ENCODE measurements around the gene TUBB2B. TPM values are rescaled to one million over a fixed set of nuclear protein-coding genes. Genes with fewer than 3 reads are reported as not detected.
"Not testable (repeated sequence)": the region's sequence is repeated elsewhere in the genome, so short reads cannot be mapped to it uniquely, and the experiment has no call there.

TUBB2B gene
- total and polyA plus RNA-seq, 7 donors, result 1.1 to 5.7 (median 3.4) TPM

- H3K4me1 ChIP-seq, result no peaks in the 10 kb centered on the region
- H3K36me3 ChIP-seq (ENCODE audit: insufficient read depth in 1 of 2, low read depth in 1 of 2), result no peaks in the 10 kb centered on the region
- DNase-seq (no peak), ATAC-seq (no peak)
- H3K9me3 ChIP-seq, result no peaks in the 10 kb centered on the region
- H3K27ac ChIP-seq, result no peak overlapping the region
- WGBS, 3 donors, result 84 to 97% (median 84%) methylated on average over 3 of the region's 3 CpGs
- no peak overlapping the region for H3K4me3 ChIP-seq
- H3K27me3 ChIP-seq (ENCODE audit: insufficient read depth in 3 of 3, low read length in 2 of 3), result no peaks in the 10 kb centered on the region
- TF ChIP-seq CTCF (IDR thresholded peaks at IDR 0.05), result no peak
- intact Hi-C loops (cut with DNase I), result no loop called here
Observed at GRCh38 chr6:3186974-3187382, 40.5 kb downstream of the TUBB2B start.

- WGBS, 3 donors, result 68 to 80% (median 75%) methylated on average over 4 of the region's 4 CpGs
Observed at GRCh38 chr6:3183066-3183465, 44.4 kb downstream of the TUBB2B start.

GRCh38 chr6:3181105-3181504 is 46.3 kb downstream of the TUBB2B start:
- WGBS, 3 donors, result 79 to 84% (median 80%) methylated on average over 2 of the region's 2 CpGs
- intact Hi-C loops (cut with DNase I), result no loop called here
- Histone ChIP-seq H3K27ac (no peak overlapping the region), H3K9me3 (no peaks in the 10 kb centered on the region), H3K4me3 (no peak overlapping the region), H3K36me3 (ENCODE audit: insufficient read depth in 1 of 2, low read depth in 1 of 2) (no peaks in the 10 kb centered on the region), H3K4me1 (no peaks in the 10 kb centered on the region), H3K27me3 (ENCODE audit: insufficient read depth in 3 of 3, low read length in 2 of 3) (no peaks in the 10 kb centered on the region)
- ATAC-seq (no peak), DNase-seq (no peak)
- no peak for TF ChIP-seq CTCF (IDR thresholded peaks at IDR 0.05)

More at GRCh38 chr6:3183066-3183465, 44.4 kb downstream of the TUBB2B start:
- Histone ChIP-seq H3K9me3 (no peaks in the 10 kb centered on the region), H3K36me3 (ENCODE audit: insufficient read depth in 1 of 2, low read depth in 1 of 2) (no peaks in the 10 kb centered on the region), H3K4me3 (no peak overlapping the region), H3K27me3 (ENCODE audit: insufficient read depth in 3 of 3, low read length in 2 of 3) (no peaks in the 10 kb centered on the region), H3K4me1 (no peaks in the 10 kb centered on the region), H3K27ac (no peak overlapping the region)
- intact Hi-C loops (cut with DNase I), result no loop called here
- no peak for TF ChIP-seq CTCF (IDR thresholded peaks at IDR 0.05)
- DNase-seq, result no peak
- no peak for ATAC-seq

GRCh38 chr6:3179945-3180344 is 47.5 kb downstream of the TUBB2B start:
- H3K36me3 ChIP-seq (ENCODE audit: insufficient read depth in 1 of 2, low read depth in 1 of 2); H3K27me3 ChIP-seq (ENCODE audit: insufficient read depth in 3 of 3, low read length in 2 of 3); H3K27ac ChIP-seq; H3K9me3 ChIP-seq; H3K4me3 ChIP-seq; H3K4me1 ChIP-seq; DNase-seq: not testable (repeated sequence)
- intact Hi-C loops (cut with DNase I), result loop anchor here in 1 of 2 donors (1.0 kb wide), 1 partner anchor 30 kb away; no protein-coding TSS in a partner anchor
- WGBS, 3 donors, result 66 to 78% (median 72%) methylated on average over 4 to 5 of the region's 8 CpGs
- ATAC-seq, result peak in 3 of 4 donors; percentile 33 to 55 (median 44)

- H3K27ac ChIP-seq; intact Hi-C loops (cut with DNase I); H3K36me3 ChIP-seq (ENCODE audit: insufficient read depth in 1 of 2, low read depth in 1 of 2); H3K4me3 ChIP-seq; H3K4me1 ChIP-seq; H3K27me3 ChIP-seq (ENCODE audit: insufficient read depth in 3 of 3, low read length in 2 of 3); H3K9me3 ChIP-seq; DNase-seq: not testable (repeated sequence)
- ATAC-seq, result peak in 2 of 4 donors; percentile 48 to 66
- 58 to 72% (median 60%) methylated on average over 7 to 8 of the region's 8 CpGs for whole genome bisulfite sequencing, 3 donors
Observed at GRCh38 chr6:3178666-3179065, 48.8 kb downstream of the TUBB2B start.

Data from psoas muscle (tissue), 8 donors.